HEK293 (cell line): ENCODE results near the gene LDAF1.

Experiments
- ZNF416 ChIP-seq: fragments of 450-650 bp; formaldehyde crosslinking; IDR thresholded peaks from 2 replicates; pipeline ENCODE4 v1.5.1; 2016; ENCODE audit warnings: missing biosample characterization, missing genetic modification characterization
- ZNF560 ChIP-seq: fragments of 450-650 bp; formaldehyde crosslinking; IDR thresholded peaks from 2 replicates; pipeline ENCODE4 v1.5.1; 2017; ENCODE audit warnings: missing biosample characterization, missing genetic modification characterization, borderline replicate concordance
- ZNF777 ChIP-seq: fragments of 450-650 bp; formaldehyde crosslinking; IDR thresholded peaks from 2 replicates; pipeline ENCODE4 v1.5.1; 2017; ENCODE audit warnings: missing biosample characterization, missing genetic modification characterization, borderline replicate concordance

DNA sequence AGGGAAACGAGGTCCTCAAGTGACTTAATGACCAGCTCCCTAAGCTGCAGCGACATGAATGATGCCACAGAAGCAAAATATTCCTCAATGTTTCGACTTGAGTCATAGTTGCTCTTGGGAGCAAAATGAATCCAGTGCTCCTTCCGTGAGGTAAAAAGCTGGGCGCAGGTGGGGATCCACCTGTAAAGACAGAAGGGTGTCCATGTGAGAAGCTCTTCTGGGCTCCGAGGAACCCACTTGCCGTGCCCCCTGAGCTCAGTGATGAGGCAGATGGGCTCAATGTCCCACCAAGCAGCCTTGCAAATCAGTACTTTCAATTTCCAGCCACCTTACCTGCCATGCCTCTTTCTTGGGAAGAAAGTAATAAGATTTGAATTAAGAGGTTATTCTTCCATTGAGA lies 33.3 kb upstream of the LDAF1 start:
- TF ChIP-seq ZNF416 (no peak), ZNF560 (tag by site-specific recombination) (no peak), ZNF777 (tag by site-specific recombination) (no peak)
